HG02870 (cell line): ENCODE measurements around the gene WNK2.

Source experiments
- ATAC-seq: cut with Tn5 transposase; IDR thresholded peaks from one replicate; pipeline ENCODE4 v1.9.1; 2021; ENCODE audit warnings: mild to moderate bottlenecking, moderate library complexity; ENCODE audit not compliant: unreplicated experiment

The WNK2 gene

DNA sequence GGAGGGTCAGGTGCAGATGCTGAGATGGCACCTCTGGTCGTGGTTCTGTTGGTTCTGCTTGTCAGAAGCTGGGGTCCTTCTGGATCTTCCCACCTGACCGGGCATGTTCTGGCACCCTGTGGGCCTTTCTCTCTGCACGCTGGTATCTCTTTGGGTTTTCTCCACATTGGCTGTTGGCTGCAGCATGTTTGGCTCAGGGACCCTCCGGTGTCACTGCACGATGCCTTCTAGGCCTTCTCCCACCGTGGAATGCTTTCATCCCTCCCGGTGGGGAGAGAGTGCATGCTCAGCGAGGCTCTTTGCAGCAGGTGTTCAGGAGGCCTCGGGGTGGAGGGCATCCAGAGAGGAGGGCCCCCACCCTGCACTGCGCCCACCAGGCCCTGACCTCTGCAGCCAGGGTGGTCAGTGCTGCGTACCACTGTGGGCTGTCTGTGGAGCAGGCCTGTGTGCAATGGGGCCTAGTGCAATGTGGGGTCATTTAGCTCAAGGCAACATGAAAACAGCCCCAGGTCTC, 119.4 kb downstream of the WNK2 start:
- ATAC-seq, result no peak

DNA sequence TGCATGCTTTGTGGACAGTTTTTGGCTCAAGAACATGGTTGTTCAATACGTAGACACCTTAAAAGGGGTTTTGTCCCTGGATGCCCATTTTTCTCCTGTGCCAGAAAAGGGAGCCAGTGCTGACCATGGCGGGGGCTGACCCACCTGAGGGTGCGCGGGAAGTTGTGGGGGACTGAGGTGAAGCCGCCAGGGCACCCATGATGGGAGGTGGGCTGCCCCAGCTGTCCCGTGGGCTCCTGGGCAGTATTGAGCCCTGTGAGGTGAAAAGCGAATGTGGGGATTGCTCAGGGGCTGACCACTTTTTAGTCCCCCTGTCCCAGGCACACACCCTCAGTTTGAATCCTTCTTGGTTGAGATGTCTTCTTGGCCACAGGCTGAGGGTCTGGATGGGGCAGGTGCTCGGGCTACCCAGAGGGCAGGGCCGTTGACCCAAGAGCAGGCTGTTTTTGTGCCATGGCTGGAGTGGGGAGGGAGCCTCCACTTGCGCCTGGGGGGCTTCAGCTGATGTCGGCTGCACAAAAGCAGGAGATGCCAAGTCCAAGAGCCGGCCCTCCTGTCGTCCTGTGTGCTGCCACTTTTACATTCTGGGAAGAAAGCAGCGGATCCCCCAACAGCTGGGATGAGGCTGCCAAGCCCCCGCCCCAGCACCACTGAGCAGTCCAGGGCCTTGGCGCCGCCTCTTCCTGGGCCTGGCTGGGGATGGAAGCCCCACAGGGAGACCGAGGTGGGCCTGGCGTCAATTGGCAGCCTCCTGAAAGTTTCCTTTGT, 120.1 kb downstream of the WNK2 start:
- ATAC-seq, result no peak

DNA sequence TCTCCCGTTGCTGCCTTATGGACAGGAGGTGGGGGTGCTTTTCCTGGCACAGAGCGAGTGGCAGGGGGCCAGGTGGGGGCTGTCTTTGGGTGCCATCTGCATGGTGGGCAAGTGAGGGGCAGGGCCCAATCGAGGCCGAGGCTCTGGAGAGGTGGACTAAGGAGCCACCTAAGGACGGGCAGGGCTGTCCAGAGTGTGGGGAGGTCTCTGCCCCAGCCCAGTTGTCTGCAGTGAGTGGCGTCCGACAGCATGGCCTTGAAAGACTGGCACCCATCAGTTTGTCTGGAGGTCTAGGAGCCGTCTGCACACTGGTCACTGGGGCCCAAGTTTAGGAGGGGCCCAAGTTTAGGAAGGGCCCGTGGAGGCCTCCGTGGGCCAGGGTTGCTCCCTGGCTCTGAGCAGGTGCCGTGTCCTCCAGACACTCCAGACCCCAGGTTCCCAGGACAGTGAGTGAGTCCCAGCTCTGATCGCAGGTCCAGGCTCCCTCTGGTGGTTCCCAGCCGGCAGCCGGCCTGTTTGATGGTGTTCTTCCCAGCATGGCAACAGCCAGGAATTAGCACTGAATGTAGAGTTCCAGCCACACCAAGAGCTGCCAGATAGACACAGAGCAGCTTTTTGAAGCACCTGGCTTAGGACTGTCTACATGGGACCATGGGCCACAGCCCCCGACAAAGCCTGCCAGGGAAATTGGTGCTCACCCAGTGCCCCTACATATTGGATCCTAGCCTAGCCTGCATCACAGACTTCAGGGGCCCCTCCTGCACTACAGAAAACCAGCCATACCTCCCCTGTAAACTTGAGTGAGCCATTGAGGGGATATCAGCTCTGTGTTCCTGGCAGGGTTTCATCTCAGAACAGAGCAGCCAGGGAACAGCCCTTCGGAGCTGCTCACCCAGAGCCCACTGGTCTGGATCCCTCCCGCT, 120.9 kb downstream of the WNK2 start:
- ATAC-seq, result no peak

DNA sequence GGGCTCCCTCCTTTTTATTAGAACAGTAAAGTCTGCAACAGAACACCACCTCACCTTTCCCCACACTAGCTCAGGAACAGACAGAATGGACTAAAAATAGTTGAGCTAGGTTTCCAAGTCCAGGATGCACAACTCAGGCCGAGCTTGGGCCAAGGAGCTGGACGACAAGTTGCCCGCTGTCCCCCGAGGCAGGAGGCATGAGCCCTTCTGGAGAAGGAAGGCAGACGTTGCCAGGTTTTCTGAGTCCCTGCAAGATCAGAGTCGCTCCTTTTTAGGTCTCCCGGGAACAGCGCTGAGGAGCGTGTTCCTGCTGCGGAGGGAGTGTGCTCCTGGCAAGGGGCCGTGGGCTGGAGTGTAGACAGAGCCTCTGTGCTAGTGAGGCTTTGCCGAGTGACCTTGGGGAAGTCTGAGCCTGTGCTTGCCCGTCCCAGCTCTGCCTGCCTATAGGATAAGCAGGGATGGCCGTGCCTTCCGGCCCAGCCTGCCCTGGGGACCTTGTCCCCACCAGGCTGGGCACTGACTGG, 121.6 kb downstream of the WNK2 start:
- ATAC-seq, result no peak

DNA sequence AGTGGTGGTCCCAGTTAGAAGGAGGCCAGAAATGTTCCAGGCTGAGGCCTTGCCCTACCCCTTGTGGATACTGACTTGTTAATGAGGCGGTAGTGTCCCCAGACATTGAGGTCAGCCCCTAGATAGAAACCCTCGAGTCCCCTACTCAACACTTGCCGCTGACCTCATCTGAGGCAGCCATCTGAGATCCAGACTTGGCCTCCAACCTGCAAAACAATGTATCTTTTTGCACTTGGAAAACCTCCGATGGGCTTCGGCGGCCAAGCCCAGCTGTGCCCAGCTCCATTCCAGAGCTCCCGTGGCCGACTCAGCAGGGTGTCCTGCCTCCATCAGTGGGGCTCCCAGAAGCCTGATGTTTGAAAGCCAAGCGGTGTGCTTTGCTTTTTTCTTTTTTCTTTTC, 122.1 kb downstream of the WNK2 start:
- ATAC-seq, result no peak

DNA sequence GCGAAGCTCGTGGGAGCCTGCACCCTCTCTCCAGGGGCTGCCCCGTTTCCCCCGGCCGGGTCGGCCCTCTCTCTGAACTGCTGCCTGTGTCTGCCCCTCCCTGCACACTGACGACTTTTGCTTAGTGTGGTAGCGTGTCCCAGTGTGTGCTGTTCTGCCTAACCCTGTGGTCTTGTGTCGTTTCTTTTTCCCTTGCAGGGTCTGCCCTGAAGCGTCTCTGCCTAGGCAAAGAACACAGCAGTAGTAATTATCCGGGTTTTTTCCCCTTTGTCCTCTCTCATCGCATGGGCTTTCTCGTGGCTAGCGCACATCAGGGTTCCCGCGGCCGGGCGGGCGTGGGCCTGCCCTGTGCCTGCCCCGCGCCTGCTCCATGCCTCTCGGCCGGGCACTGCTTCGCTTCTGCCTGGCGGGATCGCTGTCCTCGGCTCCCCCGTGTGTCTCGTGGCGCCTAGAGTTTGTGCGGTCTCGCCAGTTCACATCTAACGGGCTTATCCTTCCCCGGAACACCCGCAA, 122.7 kb downstream of the WNK2 start:
- ATAC-seq, result no peak

DNA sequence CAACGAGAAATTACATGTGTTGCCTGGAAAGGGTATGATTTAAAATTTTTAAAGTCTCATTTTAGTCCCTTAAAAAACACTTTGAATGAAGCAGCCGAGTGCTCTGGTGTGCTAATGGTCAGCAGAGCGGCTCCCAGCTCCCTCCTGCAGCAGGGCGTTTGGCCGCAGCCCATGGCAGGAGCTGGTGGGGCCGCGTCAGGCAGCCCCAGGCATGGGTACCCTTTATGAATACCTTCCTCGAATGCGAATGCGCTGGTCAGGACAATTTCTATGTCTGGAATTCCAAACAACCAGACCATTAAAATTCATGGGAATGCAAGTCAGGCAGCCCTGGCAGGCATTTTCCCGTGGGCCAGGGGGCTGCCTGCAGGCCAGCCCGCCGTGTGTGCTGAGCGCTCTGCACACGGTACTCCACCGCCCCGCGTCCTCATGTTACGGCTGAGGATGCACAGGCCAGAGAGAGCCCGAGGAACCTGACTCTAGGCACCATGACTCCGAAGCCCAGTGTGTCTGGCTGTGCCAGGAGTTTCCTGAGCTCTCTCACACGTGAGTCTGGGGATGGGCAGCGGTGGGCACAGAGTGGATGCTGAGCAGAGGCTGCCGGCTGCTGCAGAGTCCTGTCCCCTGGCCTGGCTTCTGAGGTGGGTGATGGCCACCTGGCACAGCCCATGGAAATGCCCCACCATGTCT, 123.7 kb downstream of the WNK2 start:
- no peak for ATAC-seq

DNA sequence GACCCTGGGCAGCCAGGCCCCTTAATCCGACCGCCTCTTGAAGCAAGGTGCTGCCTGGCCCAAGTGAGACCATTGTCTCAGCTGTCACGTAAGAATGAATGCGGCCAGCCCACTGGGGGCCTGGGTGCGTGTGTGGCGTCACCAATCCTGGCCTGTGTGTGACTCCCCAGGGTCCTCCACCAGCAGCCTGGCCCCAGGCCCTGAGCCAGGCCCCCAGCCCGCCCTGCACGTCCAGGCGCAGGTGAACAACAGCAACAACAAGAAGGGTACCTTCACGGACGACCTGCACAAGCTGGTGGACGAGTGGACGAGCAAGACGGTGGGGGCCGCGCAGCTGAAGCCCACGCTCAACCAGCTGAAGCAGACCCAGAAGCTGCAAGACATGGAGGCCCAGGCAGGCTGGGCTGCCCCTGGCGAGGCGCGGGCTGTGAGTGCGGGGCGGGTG, 124.2 kb downstream of the WNK2 start:
- no peak for ATAC-seq

DNA sequence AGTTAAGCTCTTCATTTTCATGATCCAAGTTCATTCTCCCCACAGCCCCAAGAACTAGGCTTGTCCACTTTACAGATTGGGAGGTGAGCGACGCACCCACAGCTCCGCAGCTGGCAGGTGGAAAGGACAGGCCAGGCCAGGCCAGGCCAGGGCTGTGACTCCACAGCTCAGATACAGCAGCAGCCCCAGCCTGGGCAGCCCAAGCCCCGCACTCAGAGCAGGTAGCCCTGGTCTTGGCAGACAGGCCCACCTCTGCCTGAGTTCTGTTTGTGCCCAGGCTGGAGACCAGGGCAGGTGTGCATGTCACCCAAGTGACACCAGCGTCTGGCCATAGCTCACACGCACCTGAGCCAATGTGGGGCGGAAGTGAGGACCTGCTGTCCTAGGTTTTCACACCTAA, 124.7 kb downstream of the WNK2 start:
- no peak for ATAC-seq

DNA sequence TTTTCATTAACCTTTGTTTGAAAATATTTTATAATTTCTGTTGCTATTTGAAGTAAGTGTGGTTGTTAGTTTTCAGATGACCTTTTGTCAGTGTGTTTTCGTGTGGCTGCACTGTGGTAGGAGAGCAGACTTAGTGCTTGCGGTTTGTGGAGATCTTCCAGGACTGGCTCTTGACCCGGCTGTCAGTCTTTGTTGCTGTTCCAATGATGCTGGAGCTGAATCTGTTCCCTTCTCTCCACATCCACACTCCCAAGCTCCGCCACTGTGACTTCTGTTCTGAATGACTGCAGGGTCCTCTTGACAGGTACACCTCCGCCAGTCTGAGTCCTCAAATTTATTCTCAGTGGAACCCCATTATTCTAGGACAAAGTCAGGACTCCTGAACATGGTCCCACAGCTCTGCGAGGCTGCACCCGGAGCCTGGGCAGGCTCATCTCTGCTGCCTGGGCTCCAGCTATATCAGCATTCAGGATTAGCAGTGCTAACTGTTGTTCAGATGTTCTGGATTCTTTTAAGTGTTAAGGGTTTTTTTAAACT, 126.0 kb downstream of the WNK2 start:
- ATAC-seq, result no peak

DNA sequence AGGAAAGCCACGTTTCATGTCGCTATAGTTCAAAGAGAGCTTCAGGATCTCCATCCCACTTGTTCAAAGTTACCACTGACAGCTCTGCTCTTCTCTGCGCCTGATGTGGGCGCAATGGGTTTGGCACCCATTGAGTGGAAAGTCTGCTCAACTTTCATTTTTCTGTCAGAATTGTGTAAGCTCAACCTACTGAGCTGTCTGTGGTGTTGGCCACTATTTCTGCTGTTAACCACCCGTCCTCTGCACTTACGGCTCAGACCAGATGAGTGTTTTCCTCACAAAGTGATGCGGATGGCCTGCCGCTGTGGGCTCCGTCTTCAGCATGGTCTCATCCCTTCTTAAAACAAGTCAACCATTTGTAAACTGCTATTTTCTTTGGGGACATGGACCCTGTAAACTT, 131.2 kb downstream of the WNK2 start:
- ATAC-seq, result no peak

DNA sequence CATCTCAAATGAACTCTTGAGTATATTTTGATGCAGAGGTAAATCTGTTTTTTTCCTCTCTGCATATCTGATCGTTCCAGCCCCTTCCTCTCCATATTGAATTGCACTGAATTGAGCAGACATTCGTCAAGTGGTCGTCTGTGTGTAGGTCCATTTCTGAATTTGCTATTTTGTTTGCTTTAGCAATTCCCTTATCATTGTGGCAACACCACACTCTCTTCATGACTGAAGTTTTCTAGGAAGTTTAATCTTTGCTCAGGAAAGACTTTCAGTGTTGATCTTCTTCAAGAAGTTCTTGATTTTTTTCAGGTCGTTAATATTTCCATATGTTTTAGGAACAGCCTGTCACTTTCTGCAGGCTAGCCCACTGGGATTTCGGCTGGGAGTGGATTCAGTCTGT, 132.0 kb downstream of the WNK2 start:
- ATAC-seq, result no peak

DNA sequence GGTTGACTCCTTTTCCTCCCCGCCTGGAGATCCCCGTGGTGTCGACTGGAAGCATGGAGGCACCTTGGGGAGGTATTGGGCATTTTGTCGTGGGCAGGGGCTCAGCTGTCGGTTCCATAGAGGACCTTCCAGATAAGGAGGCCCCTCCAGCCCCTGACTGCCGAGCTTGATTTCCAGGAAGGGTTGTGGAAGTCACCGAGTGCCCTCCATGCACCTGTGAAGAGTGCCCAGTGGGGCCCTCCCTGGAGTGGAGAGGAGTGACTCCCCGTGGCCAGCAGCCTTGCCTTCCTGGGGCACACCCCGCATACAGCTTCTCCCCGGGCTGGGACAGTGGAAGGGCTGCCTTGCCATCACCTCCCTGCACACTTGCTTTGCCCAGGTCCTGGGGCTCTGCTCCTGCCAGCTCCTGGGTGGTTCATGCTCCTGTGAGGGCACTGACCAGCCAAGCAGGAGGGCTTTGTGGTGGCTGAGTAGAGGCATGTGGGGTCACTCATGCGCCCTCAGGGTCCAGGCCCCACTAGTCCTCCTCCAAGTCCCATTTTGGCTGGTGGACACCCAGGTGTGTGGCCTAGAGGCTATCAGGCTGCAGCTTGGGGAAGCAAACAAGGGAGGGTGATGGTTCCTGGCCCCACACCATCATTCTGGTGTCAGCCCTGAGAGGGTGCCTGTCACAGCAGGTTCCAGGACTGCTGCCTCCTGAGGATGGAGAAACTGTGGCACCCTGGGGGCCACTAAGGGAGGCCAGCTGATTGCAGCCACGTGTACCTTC, 133.0 kb downstream of the WNK2 start:
- no peak for ATAC-seq

DNA sequence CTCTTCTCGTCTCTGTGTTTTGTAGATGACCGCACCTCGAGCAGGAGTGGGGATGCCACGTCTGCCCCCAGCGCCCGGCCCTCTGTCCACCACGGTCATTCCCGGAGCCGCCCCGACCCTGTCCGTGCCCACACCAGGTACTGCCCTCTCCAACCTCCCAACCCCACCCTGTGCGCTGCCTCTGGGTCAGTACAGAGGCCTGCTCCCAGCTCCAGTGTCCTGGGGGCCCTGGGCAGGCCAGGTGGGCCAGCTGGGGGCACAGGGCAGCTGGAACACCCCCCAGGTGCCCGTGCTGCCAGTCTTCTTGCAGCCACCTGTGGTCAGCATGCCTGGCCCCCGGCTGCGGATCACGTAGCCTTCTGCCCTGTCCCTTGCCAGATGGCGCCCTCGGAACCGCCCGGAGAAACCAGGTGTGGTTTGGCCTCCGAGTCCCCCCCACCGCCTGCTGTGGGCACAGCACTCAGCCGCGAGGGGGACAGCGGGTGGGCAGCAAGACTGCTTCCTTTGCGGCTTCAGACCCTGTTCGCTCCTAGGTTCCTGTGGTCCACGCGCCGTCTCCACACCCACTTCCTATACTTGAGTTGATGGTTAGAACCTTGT, 133.7 kb downstream of the WNK2 start:
- ATAC-seq, result no peak

DNA sequence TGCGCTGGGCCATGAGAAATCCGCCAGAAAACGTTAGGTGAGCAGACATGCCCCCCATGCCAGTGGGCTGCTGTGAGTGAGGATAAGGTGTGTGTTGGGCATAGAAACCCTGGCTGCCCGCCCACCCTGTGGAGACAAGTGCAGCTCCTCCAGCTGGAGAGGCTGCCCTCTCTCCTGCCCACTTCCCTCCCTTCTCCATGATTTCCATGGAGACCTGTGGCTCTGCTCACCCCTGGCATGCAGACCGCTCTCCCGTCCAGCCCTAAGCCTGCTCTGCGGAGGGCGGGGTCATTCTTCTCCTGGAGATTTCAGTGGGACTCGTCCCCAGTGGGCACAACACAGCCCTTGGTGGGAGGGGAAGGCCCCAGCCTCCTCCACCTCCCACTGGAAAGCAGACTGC, 134.5 kb downstream of the WNK2 start:
- ATAC-seq, result no peak

DNA sequence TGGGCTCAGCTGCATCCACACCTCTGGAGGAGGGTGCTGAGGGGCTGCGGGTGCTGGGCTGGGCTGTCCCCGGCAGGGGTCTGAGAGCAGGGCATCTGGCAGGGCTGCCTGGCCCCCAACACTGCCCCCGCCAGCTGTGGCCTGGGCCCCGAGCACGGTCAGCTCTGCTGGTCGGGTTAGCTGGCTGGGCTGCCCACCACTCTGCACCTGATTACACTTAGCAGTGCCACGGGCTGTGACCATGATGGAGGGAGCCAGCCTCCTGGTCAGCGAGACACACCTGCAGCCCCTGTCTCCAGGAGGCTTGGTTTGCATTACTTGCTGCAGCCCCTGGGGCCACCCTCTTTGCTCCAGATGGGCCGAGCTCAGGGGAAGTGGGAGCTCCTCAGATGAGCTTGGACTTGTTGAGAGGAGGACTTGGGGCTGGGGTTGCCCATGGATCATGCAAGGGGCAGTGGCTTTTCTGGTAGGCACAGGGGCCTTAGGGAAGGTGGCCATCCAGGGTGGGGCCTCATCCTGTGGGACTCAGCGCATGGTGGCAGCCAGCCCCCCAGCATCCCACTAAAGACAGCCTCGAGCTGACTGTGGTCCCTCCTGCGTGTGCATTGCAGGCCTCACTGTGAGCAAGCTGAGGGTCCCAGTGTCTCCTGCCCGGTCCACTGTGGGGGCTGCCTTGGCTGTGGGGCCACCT, 135.5 kb downstream of the WNK2 start:
- no peak for ATAC-seq

DNA sequence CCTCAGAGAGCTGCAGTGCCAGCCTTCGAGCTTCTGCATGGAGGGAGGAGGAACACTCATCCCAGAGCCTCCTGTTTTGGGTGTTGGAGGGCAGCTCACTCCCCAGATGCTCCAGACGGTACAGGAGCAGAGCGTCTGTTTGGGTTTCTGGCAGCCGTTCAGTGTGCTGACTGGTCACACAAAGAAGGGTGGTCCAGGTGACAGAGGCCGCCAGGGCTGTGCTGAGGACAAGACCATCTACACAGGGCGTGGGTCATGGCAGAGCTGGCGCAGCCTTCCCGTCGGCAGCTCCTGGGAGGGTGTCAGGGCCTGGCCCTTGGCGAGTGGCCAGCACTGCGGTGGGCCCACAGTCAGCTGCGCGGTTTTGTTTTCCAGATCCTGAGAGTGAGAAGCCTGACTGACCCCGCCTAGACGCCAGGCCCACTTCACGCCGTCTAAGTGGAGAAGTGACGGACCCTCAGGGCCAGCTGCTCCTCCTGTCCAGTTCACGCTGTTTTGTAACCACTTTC, 136.1 kb downstream of the WNK2 start:
- no peak for ATAC-seq

DNA sequence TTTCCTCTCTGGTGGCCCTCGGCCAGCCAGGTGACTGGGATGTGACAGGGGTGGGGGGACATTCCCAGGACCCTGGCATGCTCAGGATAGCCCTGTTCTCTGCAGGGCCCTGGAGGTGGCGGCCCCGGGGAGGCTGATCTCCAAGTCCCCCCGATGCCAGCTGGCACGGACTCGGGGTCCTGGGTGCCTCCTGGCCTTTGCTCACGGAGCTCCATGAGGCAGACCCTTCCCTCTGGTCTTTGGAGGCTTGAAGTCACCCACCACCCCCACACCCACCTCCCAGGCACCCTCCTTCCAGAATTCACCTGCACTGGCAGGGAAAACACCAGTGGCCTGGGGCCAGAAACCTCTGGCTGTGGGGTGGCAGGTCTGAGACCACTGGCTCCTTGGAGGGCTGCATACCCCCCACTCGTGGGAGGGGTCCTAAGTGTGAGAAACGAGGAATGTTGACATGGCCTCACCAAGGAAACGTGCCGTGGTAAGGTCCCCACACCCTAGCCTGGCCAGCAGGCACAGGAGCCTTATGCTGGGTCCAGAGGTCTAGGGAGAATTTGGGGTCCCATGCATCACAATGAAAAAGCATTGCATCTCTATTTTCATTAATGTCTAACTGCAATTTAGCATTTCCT, 136.8 kb downstream of the WNK2 start:
- ATAC-seq, result no peak
